ENCODE measurements around the gene SLBP. TPM values are rescaled to one million over a fixed set of nuclear protein-coding genes. Genes with fewer than 3 reads are reported as not detected.

The SLBP gene
- total and polyA plus RNA-seq, 2 donors from 2014 or later: 30.7 to 42.8 TPM

- TF ChIP-seq CTCF (IDR thresholded peaks at IDR 0.05; ENCODE audit: borderline replicate concordance, extremely low read depth, insufficient read depth): no peak
- intact Hi-C loops (cut with DNase I): no loop called here
- H3K4me1 ChIP-seq (ENCODE audit: control insufficient read depth in 2 of 3, insufficient read depth in 2 of 3, low read depth in 1 of 3, low read length in 3 of 3): peaks cover 0 to 29% (median 0%) of the 10 kb centered on the region in 3 donors
- H3K9ac ChIP-seq (ENCODE audit: low read length in 3 of 3): no peak overlapping the region
- no peak overlapping the region for H3K4me3 ChIP-seq (ENCODE audit: low read length in 3 of 3)
- H3K36me3 ChIP-seq (ENCODE audit: control insufficient read depth in 2 of 3, insufficient read depth in 3 of 3, low read length in 3 of 3): no peaks in the 10 kb centered on the region
- no peaks in the 10 kb centered on the region for H3K27me3 ChIP-seq (ENCODE audit: control insufficient read depth, insufficient read depth, low read length)
- FAIRE-seq (no peak), DNase-seq (no peak)
- H3K27ac ChIP-seq (ENCODE audit: low read depth in 2 of 2, low read length in 2 of 2): no peak overlapping the region
- H3K9me3 ChIP-seq (ENCODE audit: control insufficient read depth in 2 of 3, insufficient read depth in 1 of 3, low read length in 3 of 3): no peaks in the 10 kb centered on the region
These were observed 2.3 kb upstream of the SLBP start for GRCh38 chr4:1714303-1715001.

GRCh38 chr4:1713003-1713851, 1.1 kb upstream of the SLBP start:
- H3K36me3 ChIP-seq (ENCODE audit: control insufficient read depth in 2 of 3, insufficient read depth in 3 of 3, low read length in 3 of 3): no peaks in the 10 kb centered on the region
- no peak for FAIRE-seq
- H3K9me3 ChIP-seq (ENCODE audit: control insufficient read depth in 2 of 3, insufficient read depth in 1 of 3, low read length in 3 of 3): no peaks in the 10 kb centered on the region
- peak overlapping the region; percentile 83 to 98 for H3K27ac ChIP-seq (ENCODE audit: low read depth in 2 of 2, low read length in 2 of 2)
- DNase-seq: peak in 2 of 5 donors; percentile 70 to 76
- H3K4me3 ChIP-seq (ENCODE audit: low read length in 3 of 3): peak overlapping the region; percentile 56 to 95 (median 76)
- peaks cover 0 to 26% (median 0%) of the 10 kb centered on the region in 3 donors for H3K4me1 ChIP-seq (ENCODE audit: control insufficient read depth in 2 of 3, insufficient read depth in 2 of 3, low read depth in 1 of 3, low read length in 3 of 3)
- intact Hi-C loops (cut with DNase I): no loop called here
- no peak for TF ChIP-seq CTCF (IDR thresholded peaks at IDR 0.05; ENCODE audit: borderline replicate concordance, extremely low read depth, insufficient read depth)
- H3K9ac ChIP-seq (ENCODE audit: low read length in 3 of 3): peak overlapping the region; percentile 57 to 77 (median 60)
- H3K27me3 ChIP-seq (ENCODE audit: control insufficient read depth, insufficient read depth, low read length): no peaks in the 10 kb centered on the region

- intact Hi-C loops (cut with DNase I): no loop called here
- Histone ChIP-seq H3K36me3 (ENCODE audit: control insufficient read depth in 2 of 3, insufficient read depth in 3 of 3, low read length in 3 of 3) (no peaks in the 10 kb centered on the region), H3K4me1 (ENCODE audit: control insufficient read depth in 2 of 3, insufficient read depth in 2 of 3, low read depth in 1 of 3, low read length in 3 of 3) (peaks cover 0 to 17% (median 0%) of the 10 kb centered on the region in 3 donors), H3K9me3 (ENCODE audit: control insufficient read depth in 2 of 3, insufficient read depth in 1 of 3, low read length in 3 of 3) (no peaks in the 10 kb centered on the region), H3K27ac (ENCODE audit: low read depth in 2 of 2, low read length in 2 of 2) (peak overlapping the region; percentile 88 to 98), H3K9ac (ENCODE audit: low read length in 3 of 3) (peak overlapping the region; percentile 50 to 81 (median 52)), H3K27me3 (ENCODE audit: control insufficient read depth, insufficient read depth, low read length) (no peaks in the 10 kb centered on the region), H3K4me3 (ENCODE audit: low read length in 3 of 3) (peak overlapping the region; percentile 68 to 76 (median 72))
- DNase-seq: peak; percentile 26 to 87 (median 70)
- no peak for TF ChIP-seq CTCF (IDR thresholded peaks at IDR 0.05; ENCODE audit: borderline replicate concordance, extremely low read depth, insufficient read depth)
- no peak for FAIRE-seq
These were observed 426 bp downstream of the SLBP start for GRCh38 chr4:1711571-1712215.

All from kidney (tissue), 14 donors.